ENCODE data around the gene CPNE1. TPM values are rescaled to one million over a fixed set of nuclear protein-coding genes. Genes with fewer than 3 reads are reported as not detected.

CPNE1 gene
- total and polyA plus RNA-seq, 2 donors = 43.6 to 238 TPM

DNA sequence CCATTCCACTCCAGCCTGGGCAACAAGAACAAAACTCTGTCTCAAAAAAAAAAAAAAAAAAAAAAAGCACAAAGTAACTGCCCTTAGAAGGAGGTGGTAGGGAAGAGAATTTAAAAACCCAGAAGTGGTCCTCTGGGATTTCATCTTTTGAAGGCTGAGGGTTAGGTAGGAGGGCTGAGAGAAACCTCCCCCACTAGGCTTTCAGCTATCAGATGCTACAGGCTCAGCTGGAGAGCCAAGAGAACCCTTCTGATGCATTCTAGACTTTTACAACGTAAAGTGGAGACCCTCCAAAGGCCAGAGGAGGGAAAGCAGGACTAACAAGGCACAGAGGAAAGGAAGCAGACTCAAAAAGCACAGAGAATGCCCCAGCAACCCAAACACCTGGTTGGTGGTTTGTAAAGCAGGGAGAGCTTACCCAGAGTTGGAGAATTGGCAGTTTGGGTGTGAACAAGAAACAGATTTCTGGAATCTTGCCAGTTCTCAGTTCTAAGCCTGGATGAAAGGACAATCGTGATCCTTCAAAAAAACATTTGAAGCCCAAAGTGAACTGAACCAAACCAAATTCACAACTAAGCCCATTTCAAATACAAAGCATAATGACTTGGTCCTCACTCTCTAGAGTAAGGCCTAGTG lies 72.2 kb downstream of the CPNE1 start:
- Histone ChIP-seq H3K36me3 (ENCODE audit: control insufficient read depth in 2 of 2, insufficient read depth in 2 of 2, low read length in 1 of 2) (no peaks in the 10 kb centered on the region), H3K27ac (ENCODE audit: low read depth in 1 of 2, low read length in 1 of 2) (no peak overlapping the region), H3K9me3 (ENCODE audit: control insufficient read depth in 2 of 2, insufficient read depth in 1 of 2, low read length in 1 of 2) (no peaks in the 10 kb centered on the region), H3K4me1 (ENCODE audit: control insufficient read depth in 2 of 2, insufficient read depth in 2 of 2, low read length in 2 of 2) (no peaks in the 10 kb centered on the region), H3K27me3 (ENCODE audit: control insufficient read depth in 2 of 2, insufficient read depth in 1 of 2, low read length in 1 of 2) (peaks cover 0 to 17% of the 10 kb centered on the region in 2 donors), H3K4me3 (ENCODE audit: low read length in 2 of 2) (no peak overlapping the region)
- 2% methylated on average over 2 of the region's 2 CpGs for WGBS
- no peak for DNase-seq (ENCODE audit: low read depth in 6 of 9, low spot score in 9 of 9)

DNA sequence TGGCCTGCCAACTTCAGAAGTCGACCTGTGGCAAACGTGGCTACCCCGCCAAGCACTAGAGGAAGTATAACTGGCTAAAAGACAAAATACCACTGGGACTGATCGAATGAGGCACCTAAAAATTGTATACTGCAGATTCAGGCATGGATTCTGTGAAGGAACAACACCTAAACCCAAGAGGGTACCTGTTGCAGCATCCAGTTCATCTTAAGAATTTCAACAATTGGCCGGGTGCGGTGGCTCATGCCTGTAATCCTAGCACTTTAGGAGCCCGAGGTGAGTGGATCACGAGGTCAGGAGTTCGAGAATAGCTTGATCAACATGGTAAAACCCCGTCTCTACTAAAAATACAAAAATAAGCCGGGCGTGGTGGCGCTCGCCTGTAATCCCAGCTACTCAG lies 76.3 kb downstream of the CPNE1 start:
- H3K27ac ChIP-seq (ENCODE audit: low read depth in 1 of 2, low read length in 1 of 2) = no peak overlapping the region
- H3K4me1 ChIP-seq (ENCODE audit: control insufficient read depth in 2 of 2, insufficient read depth in 2 of 2, low read length in 2 of 2) = no peaks in the 10 kb centered on the region
- 94% methylated on average over 14 of the region's 14 CpGs for WGBS
- H3K9me3 ChIP-seq (ENCODE audit: control insufficient read depth in 2 of 2, insufficient read depth in 1 of 2, low read length in 1 of 2) = no peaks in the 10 kb centered on the region
- no peaks in the 10 kb centered on the region for H3K36me3 ChIP-seq (ENCODE audit: control insufficient read depth in 2 of 2, insufficient read depth in 2 of 2, low read length in 1 of 2)
- no peak overlapping the region for H3K4me3 ChIP-seq (ENCODE audit: low read length in 2 of 2)
- H3K27me3 ChIP-seq (ENCODE audit: control insufficient read depth in 2 of 2, insufficient read depth in 1 of 2, low read length in 1 of 2) = no peaks in the 10 kb centered on the region
- no peak for DNase-seq (ENCODE audit: low read depth in 6 of 9, low spot score in 9 of 9)

GRCh38 chr20:35587436-35587835 lies 77.3 kb downstream of the CPNE1 start:
- Histone ChIP-seq H3K27me3 (ENCODE audit: control insufficient read depth in 2 of 2, insufficient read depth in 1 of 2, low read length in 1 of 2) (no peaks in the 10 kb centered on the region), H3K4me3 (ENCODE audit: low read length in 2 of 2) (no peak overlapping the region), H3K9me3 (ENCODE audit: control insufficient read depth in 2 of 2, insufficient read depth in 1 of 2, low read length in 1 of 2) (no peaks in the 10 kb centered on the region), H3K36me3 (ENCODE audit: control insufficient read depth in 2 of 2, insufficient read depth in 2 of 2, low read length in 1 of 2) (no peaks in the 10 kb centered on the region), H3K4me1 (ENCODE audit: control insufficient read depth in 2 of 2, insufficient read depth in 2 of 2, low read length in 2 of 2) (no peaks in the 10 kb centered on the region), H3K27ac (ENCODE audit: low read depth in 1 of 2, low read length in 1 of 2) (no peak overlapping the region)
- 94% methylated on average over 2 of the region's 2 CpGs for WGBS
- DNase-seq (ENCODE audit: low read depth in 6 of 9, low spot score in 9 of 9) = no peak

DNA sequence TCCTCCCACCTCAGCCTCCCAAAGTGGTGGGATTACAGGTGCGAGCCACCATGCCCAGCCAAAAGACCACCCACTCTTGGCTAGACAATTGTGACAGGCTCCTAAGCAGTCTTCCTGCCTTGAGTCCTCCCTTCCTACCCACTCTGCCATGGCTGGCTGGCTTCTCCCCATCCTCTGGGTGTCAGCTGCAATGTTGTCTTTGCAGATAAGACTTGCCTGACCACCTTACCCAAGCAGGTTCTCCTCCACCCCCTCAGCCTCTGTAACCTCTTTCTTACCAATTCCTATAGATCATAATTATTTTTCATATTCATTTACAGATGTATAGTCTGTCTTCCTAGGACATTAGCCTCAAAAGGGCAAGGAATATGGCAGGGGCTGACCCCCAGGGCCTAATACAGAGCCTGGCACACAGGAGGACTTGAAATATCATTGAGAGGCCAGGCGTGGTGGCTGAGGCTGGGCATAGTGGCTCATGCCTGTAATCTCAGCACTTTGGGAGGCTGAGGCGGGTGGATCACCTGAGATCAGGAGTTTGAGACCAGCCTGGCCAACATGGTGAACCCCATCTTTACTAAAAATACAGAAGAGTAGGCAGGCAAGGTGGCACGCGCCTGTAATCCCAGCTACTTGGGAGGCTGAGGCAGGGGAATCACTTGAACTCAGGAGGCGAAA lies 77.8 kb downstream of the CPNE1 start:
- H3K27me3 ChIP-seq (ENCODE audit: control insufficient read depth in 2 of 2, insufficient read depth in 1 of 2, low read length in 1 of 2) = no peaks in the 10 kb centered on the region
- H3K4me1 ChIP-seq (ENCODE audit: control insufficient read depth in 2 of 2, insufficient read depth in 2 of 2, low read length in 2 of 2) = no peaks in the 10 kb centered on the region
- H3K27ac ChIP-seq (ENCODE audit: low read depth in 1 of 2, low read length in 1 of 2) = no peak overlapping the region
- H3K9me3 ChIP-seq (ENCODE audit: control insufficient read depth in 2 of 2, insufficient read depth in 1 of 2, low read length in 1 of 2) = peaks cover 1 to 4% of the 10 kb centered on the region in 2 donors
- H3K4me3 ChIP-seq (ENCODE audit: low read length in 2 of 2) = no peak overlapping the region
- 95% methylated on average over 6 of the region's 6 CpGs for WGBS
- DNase-seq (ENCODE audit: low read depth in 6 of 9, low spot score in 9 of 9) = no peak
- no peaks in the 10 kb centered on the region for H3K36me3 ChIP-seq (ENCODE audit: control insufficient read depth in 2 of 2, insufficient read depth in 2 of 2, low read length in 1 of 2)

DNA sequence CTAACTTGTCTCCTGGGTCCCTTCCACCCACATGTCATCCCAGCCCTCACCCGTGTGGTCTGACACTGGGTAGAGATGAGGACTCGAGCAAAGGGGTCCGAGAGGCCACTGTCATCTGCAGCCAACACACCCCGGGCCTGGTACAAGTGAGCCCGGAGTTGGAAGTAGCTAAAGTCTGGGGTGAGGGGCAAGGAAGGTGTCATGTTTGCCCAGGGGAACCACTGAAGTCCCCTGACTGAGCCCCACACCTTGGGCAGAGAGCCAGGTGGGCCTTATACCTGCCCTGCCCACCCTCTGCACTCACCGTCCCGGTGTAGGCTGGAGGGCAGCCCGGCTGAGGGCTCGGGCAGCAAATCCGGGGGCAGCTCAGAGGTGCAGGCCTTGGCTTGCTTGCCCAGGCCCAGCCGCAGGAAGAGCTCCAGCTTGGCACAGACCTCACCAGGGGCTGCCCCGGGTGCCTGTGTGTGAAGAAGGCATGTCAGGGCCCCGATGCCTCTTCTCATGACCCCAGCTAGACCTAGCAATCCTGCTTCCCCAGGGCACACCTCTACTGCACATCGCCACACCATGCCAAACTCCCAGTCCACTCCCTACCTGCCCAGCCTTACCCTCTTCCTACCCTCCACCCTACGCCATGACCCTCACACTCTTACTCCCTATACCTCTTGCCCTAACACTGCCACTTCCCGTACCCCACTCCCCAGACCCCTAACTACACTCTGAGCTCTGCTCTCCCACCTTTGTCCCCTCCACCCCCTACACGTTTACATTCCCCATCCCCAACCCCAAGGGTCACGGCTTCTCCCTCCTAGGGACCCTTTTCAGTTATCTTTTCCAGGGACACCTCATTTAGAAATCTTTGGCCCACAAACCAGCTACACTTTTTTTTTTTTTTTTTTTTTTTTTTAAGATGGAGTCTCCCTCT lies 80.8 kb downstream of the CPNE1 start:
- Histone ChIP-seq H3K9me3 (ENCODE audit: control insufficient read depth in 2 of 2, insufficient read depth in 1 of 2, low read length in 1 of 2) (peaks cover 1 to 5% of the 10 kb centered on the region in 2 donors), H3K4me3 (ENCODE audit: low read length in 2 of 2) (no peak overlapping the region), H3K4me1 (ENCODE audit: control insufficient read depth in 2 of 2, insufficient read depth in 2 of 2, low read length in 2 of 2) (no peaks in the 10 kb centered on the region), H3K36me3 (ENCODE audit: control insufficient read depth in 2 of 2, insufficient read depth in 2 of 2, low read length in 1 of 2) (no peaks in the 10 kb centered on the region), H3K27ac (ENCODE audit: low read depth in 1 of 2, low read length in 1 of 2) (no peak overlapping the region), H3K27me3 (ENCODE audit: control insufficient read depth in 2 of 2, insufficient read depth in 1 of 2, low read length in 1 of 2) (peaks cover 0 to 2% of the 10 kb centered on the region in 2 donors)
- WGBS = 96% methylated on average over 18 of the region's 18 CpGs
- DNase-seq (ENCODE audit: low read depth in 6 of 9, low spot score in 9 of 9) = no peak

DNA sequence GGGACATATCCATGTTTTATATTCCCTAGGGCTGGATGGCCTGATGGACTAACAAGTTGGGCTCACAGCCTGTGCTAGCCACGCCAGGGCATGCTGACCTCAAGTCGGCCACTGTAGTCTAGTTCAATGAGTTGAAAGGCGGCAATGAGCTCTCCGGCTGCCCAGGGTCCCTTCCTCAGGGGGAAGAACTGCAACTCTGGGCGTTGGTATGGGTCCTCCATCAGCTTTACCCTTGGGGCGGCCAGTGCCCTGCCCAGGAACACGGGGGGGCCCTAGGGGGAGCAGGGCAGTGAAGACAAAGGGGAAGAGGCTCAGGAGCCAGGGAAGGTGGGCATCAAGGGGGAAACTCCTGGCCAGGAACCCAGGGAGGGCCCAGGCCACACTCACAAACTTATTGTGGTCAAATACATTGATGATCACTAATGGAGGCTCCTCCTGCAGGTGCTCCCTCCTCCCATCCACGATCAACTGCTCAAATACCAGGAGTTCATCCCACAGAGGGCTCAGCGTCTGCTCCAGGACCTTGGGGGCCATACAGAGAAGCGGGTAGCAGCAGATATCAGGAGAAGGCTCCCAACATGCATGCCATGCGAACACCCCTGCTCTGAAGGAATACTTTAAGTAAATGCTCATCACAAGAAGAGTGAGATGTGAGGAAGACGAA lies 81.8 kb downstream of the CPNE1 start:
- whole genome bisulfite sequencing = 93% methylated on average over 12 of the region's 12 CpGs
- DNase-seq (ENCODE audit: low read depth in 6 of 9, low spot score in 9 of 9) = no peak
- H3K27ac ChIP-seq (ENCODE audit: low read depth in 1 of 2, low read length in 1 of 2) = no peak overlapping the region
- H3K9me3 ChIP-seq (ENCODE audit: control insufficient read depth in 2 of 2, insufficient read depth in 1 of 2, low read length in 1 of 2) = peaks cover 1 to 5% of the 10 kb centered on the region in 2 donors
- no peak overlapping the region for H3K4me3 ChIP-seq (ENCODE audit: low read length in 2 of 2)
- no peaks in the 10 kb centered on the region for H3K36me3 ChIP-seq (ENCODE audit: control insufficient read depth in 2 of 2, insufficient read depth in 2 of 2, low read length in 1 of 2)
- peaks cover 0 to 2% of the 10 kb centered on the region in 2 donors for H3K27me3 ChIP-seq (ENCODE audit: control insufficient read depth in 2 of 2, insufficient read depth in 1 of 2, low read length in 1 of 2)
- no peaks in the 10 kb centered on the region for H3K4me1 ChIP-seq (ENCODE audit: control insufficient read depth in 2 of 2, insufficient read depth in 2 of 2, low read length in 2 of 2)

GRCh38 chr20:35582131-35582530 lies 82.6 kb downstream of the CPNE1 start:
- Histone ChIP-seq H3K4me1 (ENCODE audit: control insufficient read depth in 2 of 2, insufficient read depth in 2 of 2, low read length in 2 of 2) (no peaks in the 10 kb centered on the region), H3K4me3 (ENCODE audit: low read length in 2 of 2) (no peak overlapping the region), H3K27me3 (ENCODE audit: control insufficient read depth in 2 of 2, insufficient read depth in 1 of 2, low read length in 1 of 2) (peaks cover 0 to 2% of the 10 kb centered on the region in 2 donors), H3K27ac (ENCODE audit: low read depth in 1 of 2, low read length in 1 of 2) (no peak overlapping the region), H3K36me3 (ENCODE audit: control insufficient read depth in 2 of 2, insufficient read depth in 2 of 2, low read length in 1 of 2) (no peaks in the 10 kb centered on the region), H3K9me3 (ENCODE audit: control insufficient read depth in 2 of 2, insufficient read depth in 1 of 2, low read length in 1 of 2) (peaks cover 1 to 5% of the 10 kb centered on the region in 2 donors)
- WGBS = 93% methylated on average over 7 of the region's 7 CpGs
- no peak for DNase-seq (ENCODE audit: low read depth in 6 of 9, low spot score in 9 of 9)

GRCh38 chr20:35579196-35579595 lies 85.5 kb downstream of the CPNE1 start:
- Histone ChIP-seq H3K4me1 (ENCODE audit: control insufficient read depth in 2 of 2, insufficient read depth in 2 of 2, low read length in 2 of 2) (no peaks in the 10 kb centered on the region), H3K9me3 (ENCODE audit: control insufficient read depth in 2 of 2, insufficient read depth in 1 of 2, low read length in 1 of 2) (peaks cover 1 to 5% of the 10 kb centered on the region in 2 donors), H3K27ac (ENCODE audit: low read depth in 1 of 2, low read length in 1 of 2) (no peak overlapping the region), H3K36me3 (ENCODE audit: control insufficient read depth in 2 of 2, insufficient read depth in 2 of 2, low read length in 1 of 2) (no peaks in the 10 kb centered on the region), H3K4me3 (ENCODE audit: low read length in 2 of 2) (no peak overlapping the region), H3K27me3 (ENCODE audit: control insufficient read depth in 2 of 2, insufficient read depth in 1 of 2, low read length in 1 of 2) (peaks cover 0 to 2% of the 10 kb centered on the region in 2 donors)
- 96% methylated on average over 6 of the region's 6 CpGs for WGBS
- no peak for DNase-seq (ENCODE audit: low read depth in 6 of 9, low spot score in 9 of 9)
